ENCODE results near the gene DIMT1. TPM values are rescaled to one million over a fixed set of nuclear protein-coding genes. Genes with fewer than 3 reads are reported as not detected.
A peak's percentile ranks its signal among the peaks of the same experiment; 100 is the strongest.

The DIMT1 gene
- total and polyA plus RNA-seq, 2 experiments from 2014 or later, result 53.0 to 56.5 TPM

DNA sequence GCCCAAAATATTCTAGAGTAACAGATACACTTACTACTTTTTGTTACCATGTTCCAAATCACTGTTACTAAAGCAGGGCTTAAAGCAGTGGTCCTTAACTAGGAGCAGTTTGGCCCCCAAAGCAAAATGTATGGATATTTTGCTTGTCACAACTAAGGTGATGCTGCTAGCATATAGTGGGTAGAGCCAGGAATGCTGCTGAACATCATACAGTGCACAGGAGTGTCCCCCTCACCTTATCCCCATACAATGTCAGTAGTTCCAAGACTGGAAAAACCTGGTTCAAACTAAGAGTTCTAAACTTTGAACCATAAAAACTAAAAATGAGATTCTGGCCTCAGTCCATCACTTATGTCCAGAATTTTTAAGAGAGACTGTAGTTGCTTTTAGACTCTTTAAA is 28.1 kb downstream of the DIMT1 start:
- Histone ChIP-seq H3K9me2 (ENCODE audit: insufficient read depth) (no peaks in the 10 kb centered on the region), H3F3A (replicated peaks; ENCODE audit: low read depth) (no peaks in the 10 kb centered on the region), H2AFZ (no peak overlapping the region), H3K27ac (ENCODE audit: low read depth) (no peak overlapping the region; the same call in 1 of the 2 replicates), H3K4me2 (no peak overlapping the region), H3K27me3 (ENCODE audit: insufficient read depth) (no peaks in the 10 kb centered on the region), H3K4me3 (no peak overlapping the region), H4K20me1 (replicated peaks; ENCODE audit: insufficient read depth) (peaks cover 4% of the 10 kb centered on the region; the same call in 1 of the 2 replicates), H3K36me3 (ENCODE audit: insufficient read depth) (peaks cover 47% of the 10 kb centered on the region), H3K79me2 (replicated peaks; ENCODE audit: insufficient read depth) (no peaks in the 10 kb centered on the region), H3K4me1 (ENCODE audit: insufficient read depth) (no peaks in the 10 kb centered on the region)
- ATAC-seq (no peak), DNase-seq (ENCODE audit: low spot score) (no peak)
- peak overlapping the region; percentile 86; the same call in 1 of the 2 replicates for H3K27ac Mint-ChIP-seq
- H3K4me3 Mint-ChIP-seq, result no peak overlapping the region
- peaks cover 4% of the 10 kb centered on the region for H3K27me3 Mint-ChIP-seq (ENCODE audit: insufficient read depth, low read depth, poor library complexity)
- no peaks in the 10 kb centered on the region for H3K4me1 Mint-ChIP-seq
- H3K36me3 Mint-ChIP-seq (ENCODE audit: low read depth), result peaks cover 69% of the 10 kb centered on the region
- TF ChIP-seq, protein P1, sequence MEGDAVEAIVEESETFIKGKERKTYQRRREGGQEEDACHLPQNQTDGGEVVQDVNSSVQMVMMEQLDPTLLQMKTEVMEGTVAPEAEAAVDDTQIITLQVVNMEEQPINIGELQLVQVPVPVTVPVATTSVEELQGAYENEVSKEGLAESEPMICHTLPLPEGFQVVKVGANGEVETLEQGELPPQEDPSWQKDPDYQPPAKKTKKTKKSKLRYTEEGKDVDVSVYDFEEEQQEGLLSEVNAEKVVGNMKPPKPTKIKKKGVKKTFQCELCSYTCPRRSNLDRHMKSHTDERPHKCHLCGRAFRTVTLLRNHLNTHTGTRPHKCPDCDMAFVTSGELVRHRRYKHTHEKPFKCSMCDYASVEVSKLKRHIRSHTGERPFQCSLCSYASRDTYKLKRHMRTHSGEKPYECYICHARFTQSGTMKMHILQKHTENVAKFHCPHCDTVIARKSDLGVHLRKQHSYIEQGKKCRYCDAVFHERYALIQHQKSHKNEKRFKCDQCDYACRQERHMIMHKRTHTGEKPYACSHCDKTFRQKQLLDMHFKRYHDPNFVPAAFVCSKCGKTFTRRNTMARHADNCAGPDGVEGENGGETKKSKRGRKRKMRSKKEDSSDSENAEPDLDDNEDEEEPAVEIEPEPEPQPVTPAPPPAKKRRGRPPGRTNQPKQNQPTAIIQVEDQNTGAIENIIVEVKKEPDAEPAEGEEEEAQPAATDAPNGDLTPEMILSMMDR (conservative IDR thresholded peaks at IDR 0.05; ENCODE audit: low read depth in 2 of 2), result no peak
- no peak for TF ChIP-seq STAT1 (IDR thresholded peaks at IDR 0.05; ENCODE audit: unreplicated experiment)
- TF ChIP-seq, protein P2, sequence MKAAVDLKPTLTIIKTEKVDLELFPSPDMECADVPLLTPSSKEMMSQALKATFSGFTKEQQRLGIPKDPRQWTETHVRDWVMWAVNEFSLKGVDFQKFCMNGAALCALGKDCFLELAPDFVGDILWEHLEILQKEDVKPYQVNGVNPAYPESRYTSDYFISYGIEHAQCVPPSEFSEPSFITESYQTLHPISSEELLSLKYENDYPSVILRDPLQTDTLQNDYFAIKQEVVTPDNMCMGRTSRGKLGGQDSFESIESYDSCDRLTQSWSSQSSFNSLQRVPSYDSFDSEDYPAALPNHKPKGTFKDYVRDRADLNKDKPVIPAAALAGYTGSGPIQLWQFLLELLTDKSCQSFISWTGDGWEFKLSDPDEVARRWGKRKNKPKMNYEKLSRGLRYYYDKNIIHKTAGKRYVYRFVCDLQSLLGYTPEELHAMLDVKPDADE (IDR thresholded peaks at IDR 0.05), result no peak
- TF ChIP-seq, protein P3, sequence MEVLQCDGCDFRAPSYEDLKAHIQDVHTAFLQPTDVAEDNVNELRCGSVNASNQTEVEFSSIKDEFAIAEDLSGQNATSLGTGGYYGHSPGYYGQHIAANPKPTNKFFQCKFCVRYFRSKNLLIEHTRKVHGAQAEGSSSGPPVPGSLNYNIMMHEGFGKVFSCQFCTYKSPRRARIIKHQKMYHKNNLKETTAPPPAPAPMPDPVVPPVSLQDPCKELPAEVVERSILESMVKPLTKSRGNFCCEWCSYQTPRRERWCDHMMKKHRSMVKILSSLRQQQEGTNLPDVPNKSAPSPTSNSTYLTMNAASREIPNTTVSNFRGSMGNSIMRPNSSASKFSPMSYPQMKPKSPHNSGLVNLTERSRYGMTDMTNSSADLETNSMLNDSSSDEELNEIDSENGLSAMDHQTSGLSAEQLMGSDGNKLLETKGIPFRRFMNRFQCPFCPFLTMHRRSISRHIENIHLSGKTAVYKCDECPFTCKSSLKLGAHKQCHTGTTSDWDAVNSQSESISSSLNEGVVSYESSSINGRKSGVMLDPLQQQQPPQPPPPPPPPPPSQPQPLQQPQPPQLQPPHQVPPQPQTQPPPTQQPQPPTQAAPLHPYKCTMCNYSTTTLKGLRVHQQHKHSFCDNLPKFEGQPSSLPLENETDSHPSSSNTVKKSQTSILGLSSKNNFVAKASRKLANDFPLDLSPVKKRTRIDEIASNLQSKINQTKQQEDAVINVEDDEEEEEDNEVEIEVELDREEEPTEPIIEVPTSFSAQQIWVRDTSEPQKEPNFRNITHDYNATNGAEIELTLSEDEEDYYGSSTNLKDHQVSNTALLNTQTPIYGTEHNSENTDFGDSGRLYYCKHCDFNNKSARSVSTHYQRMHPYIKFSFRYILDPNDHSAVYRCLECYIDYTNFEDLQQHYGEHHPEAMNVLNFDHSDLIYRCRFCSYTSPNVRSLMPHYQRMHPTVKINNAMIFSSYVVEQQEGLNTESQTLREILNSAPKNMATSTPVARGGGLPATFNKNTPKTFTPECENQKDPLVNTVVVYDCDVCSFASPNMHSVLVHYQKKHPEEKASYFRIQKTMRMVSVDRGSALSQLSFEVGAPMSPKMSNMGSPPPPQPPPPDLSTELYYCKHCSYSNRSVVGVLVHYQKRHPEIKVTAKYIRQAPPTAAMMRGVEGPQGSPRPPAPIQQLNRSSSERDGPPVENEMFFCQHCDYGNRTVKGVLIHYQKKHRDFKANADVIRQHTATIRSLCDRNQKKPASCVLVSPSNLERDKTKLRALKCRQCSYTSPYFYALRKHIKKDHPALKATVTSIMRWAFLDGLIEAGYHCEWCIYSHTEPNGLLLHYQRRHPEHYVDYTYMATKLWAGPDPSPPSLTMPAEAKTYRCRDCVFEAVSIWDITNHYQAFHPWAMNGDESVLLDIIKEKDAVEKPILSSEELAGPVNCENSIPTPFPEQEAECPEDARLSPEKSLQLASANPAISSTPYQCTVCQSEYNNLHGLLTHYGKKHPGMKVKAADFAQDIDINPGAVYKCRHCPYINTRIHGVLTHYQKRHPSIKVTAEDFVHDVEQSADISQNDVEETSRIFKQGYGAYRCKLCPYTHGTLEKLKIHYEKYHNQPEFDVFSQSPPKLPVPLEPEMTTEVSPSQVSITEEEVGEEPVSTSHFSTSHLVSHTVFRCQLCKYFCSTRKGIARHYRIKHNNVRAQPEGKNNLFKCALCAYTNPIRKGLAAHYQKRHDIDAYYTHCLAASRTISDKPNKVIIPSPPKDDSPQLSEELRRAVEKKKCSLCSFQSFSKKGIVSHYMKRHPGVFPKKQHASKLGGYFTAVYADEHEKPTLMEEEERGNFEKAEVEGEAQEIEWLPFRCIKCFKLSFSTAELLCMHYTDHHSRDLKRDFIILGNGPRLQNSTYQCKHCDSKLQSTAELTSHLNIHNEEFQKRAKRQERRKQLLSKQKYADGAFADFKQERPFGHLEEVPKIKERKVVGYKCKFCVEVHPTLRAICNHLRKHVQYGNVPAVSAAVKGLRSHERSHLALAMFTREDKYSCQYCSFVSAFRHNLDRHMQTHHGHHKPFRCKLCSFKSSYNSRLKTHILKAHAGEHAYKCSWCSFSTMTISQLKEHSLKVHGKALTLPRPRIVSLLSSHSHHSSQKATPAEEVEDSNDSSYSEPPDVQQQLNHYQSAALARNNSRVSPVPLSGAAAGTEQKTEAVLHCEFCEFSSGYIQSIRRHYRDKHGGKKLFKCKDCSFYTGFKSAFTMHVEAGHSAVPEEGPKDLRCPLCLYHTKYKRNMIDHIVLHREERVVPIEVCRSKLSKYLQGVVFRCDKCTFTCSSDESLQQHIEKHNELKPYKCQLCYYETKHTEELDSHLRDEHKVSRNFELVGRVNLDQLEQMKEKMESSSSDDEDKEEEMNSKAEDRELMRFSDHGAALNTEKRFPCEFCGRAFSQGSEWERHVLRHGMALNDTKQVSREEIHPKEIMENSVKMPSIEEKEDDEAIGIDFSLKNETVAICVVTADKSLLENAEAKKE (CRISPR knock-in tag; IDR thresholded peaks at IDR 0.05), result no peak
- no peak for TF ChIP-seq POLR2AphosphoS5 (IDR thresholded peaks at IDR 0.05; ENCODE audit: low read depth)
- TF ChIP-seq EZH2phosphoT487 (IDR thresholded peaks at IDR 0.05; ENCODE audit: unreplicated experiment), result no peak
- TF ChIP-seq, protein P4, sequence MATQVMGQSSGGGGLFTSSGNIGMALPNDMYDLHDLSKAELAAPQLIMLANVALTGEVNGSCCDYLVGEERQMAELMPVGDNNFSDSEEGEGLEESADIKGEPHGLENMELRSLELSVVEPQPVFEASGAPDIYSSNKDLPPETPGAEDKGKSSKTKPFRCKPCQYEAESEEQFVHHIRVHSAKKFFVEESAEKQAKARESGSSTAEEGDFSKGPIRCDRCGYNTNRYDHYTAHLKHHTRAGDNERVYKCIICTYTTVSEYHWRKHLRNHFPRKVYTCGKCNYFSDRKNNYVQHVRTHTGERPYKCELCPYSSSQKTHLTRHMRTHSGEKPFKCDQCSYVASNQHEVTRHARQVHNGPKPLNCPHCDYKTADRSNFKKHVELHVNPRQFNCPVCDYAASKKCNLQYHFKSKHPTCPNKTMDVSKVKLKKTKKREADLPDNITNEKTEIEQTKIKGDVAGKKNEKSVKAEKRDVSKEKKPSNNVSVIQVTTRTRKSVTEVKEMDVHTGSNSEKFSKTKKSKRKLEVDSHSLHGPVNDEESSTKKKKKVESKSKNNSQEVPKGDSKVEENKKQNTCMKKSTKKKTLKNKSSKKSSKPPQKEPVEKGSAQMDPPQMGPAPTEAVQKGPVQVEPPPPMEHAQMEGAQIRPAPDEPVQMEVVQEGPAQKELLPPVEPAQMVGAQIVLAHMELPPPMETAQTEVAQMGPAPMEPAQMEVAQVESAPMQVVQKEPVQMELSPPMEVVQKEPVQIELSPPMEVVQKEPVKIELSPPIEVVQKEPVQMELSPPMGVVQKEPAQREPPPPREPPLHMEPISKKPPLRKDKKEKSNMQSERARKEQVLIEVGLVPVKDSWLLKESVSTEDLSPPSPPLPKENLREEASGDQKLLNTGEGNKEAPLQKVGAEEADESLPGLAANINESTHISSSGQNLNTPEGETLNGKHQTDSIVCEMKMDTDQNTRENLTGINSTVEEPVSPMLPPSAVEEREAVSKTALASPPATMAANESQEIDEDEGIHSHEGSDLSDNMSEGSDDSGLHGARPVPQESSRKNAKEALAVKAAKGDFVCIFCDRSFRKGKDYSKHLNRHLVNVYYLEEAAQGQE (IDR thresholded peaks at IDR 0.05; ENCODE audit: unreplicated experiment), result no peak
- no peak for TF ChIP-seq EZH2 (IDR thresholded peaks at IDR 0.05; ENCODE audit: low read depth, unreplicated experiment)
- no peak for TF ChIP-seq JUNB (IDR thresholded peaks at IDR 0.05; ENCODE audit: unreplicated experiment)
- TF ChIP-seq NANOG (IDR thresholded peaks at IDR 0.05; ENCODE audit: borderline replicate concordance), result no peak
- H3K9me3 Mint-ChIP-seq, result no peaks in the 10 kb centered on the region
